B cell (primary cell): Measurements from ENCODE around the gene RAB41. TPM values are rescaled to one million over a fixed set of nuclear protein-coding genes. Genes with fewer than 3 reads are reported as not detected.
A peak's percentile ranks its signal among the peaks of the same experiment; 100 is the strongest.

Experiments
- ATAC-seq: fragments of 200-7000 bp; cut with Tn5 transposase; one replicate; pipeline ENCODE4 v1.10.0; 2021; ENCODE audit warnings: low read depth, mild to moderate bottlenecking, moderate number of reproducible peaks, moderate library complexity
- CTCF ChIA-PET: fragments of 350-600 bp; sonication (Branson Sonifier 250); formaldehyde crosslinking; loops from one replicate; lab custom pipeline; 2021; ENCODE audit warnings: antibody characterized with exemption, inconsistent platforms; lab: Charles Lee
- POLR2A ChIA-PET: fragments of 350-600 bp; sonication (Branson Sonifier 250); formaldehyde crosslinking; loops from one replicate; lab custom pipeline; 2021; ENCODE audit warnings: antibody characterized with exemption; lab: Charles Lee
- DNase-seq: peaks from one replicate; pipeline ENCODE4 v3.0.0; 2013
- H2AFZ ChIP-seq: 2 replicates; pipeline ENCODE4 v1.6.1; 2012; ENCODE audit warnings: mild to moderate bottlenecking, low read depth, low read length; ENCODE audit not compliant: insufficient read depth, poor library complexity, severe bottlenecking
- H3K27ac ChIP-seq, 2 donors: 1 replicate in 1 of 2; 2 replicates in 1 of 2; pipeline ENCODE4 v1.5.1; 2012 to 2013; ENCODE audit warnings: low read length in 2 of 2, mild to moderate bottlenecking in 2 of 2, moderate library complexity in 1 of 2
- H3K27me3 ChIP-seq, 4 experiments: fragments of 200-600 bp in 1 of 4; sonication (generic) in 1 of 4; replicated peaks in 1 of 4; 1 replicate in 2 of 4; 2 replicates in 2 of 4; pipeline versions ENCODE4 v1.6.1 to v1.7.0; 2013 to 2016; ENCODE audit warnings: low read length in 3 of 4, mild to moderate bottlenecking in 2 of 4, mixed read lengths in 1 of 4, moderate library complexity in 1 of 4; ENCODE audit not compliant: insufficient read depth in 4 of 4, control insufficient read depth in 3 of 4; ENCODE audit errors: control extremely low read depth in 1 of 4
- H3K36me3 ChIP-seq, 2 experiments: replicated peaks in 1 of 2; 1 replicate in 1 of 2; 2 replicates in 1 of 2; pipeline versions ENCODE4 v1.6.1 to v1.7.1; 2013; ENCODE audit warnings: low read length in 1 of 2; ENCODE audit not compliant: insufficient read depth in 2 of 2, control insufficient read depth in 1 of 2; ENCODE audit errors: control extremely low read depth in 1 of 2, extremely low read depth in 1 of 2
- H3K4me1 ChIP-seq, 2 donors: fragments of 200-600 bp in 1 of 2; sonication (generic) in 1 of 2; 1 replicate in 1 of 2; 2 replicates in 1 of 2; pipeline versions ENCODE4 v1.5.1 to v1.6.1; 2013 to 2017; ENCODE audit warnings: low read length in 2 of 2; ENCODE audit not compliant: control insufficient read depth in 2 of 2, insufficient read depth in 2 of 2
- H3K4me2 ChIP-seq: replicated peaks from 2 replicates; pipeline ENCODE3; 2012; ENCODE audit warnings: mild to moderate bottlenecking, low read depth, low read length; ENCODE audit not compliant: poor library complexity, severe bottlenecking
- H3K4me3 ChIP-seq, 5 experiments: fragments of 200-600 bp in 1 of 5; sonication (generic) in 1 of 5; 1 replicate in 3 of 5; 2 replicates in 2 of 5; pipeline versions ENCODE4 v1.5.1 to v1.7.0; 2011 to 2016; ENCODE audit warnings: low read length in 4 of 5, mild to moderate bottlenecking in 4 of 5, low read depth in 2 of 5, control low read depth in 1 of 5, moderate library complexity in 1 of 5; ENCODE audit not compliant: insufficient read depth in 1 of 5; ENCODE audit errors: control extremely low read depth in 1 of 5, extremely low read depth in 1 of 5
- H3K79me2 ChIP-seq: fragments of 200-600 bp; sonication (generic); one replicate; pipeline ENCODE4 v1.6.0; 2016; ENCODE audit warnings: low read length; ENCODE audit not compliant: control insufficient read depth, insufficient read depth
- H3K9ac ChIP-seq: fragments of 200-600 bp; sonication (generic); 2 replicates; pipeline ENCODE4 v1.6.1; 2017; ENCODE audit warnings: mild to moderate bottlenecking, low read length, moderate library complexity
- H3K9me3 ChIP-seq, 3 donors: one replicate each; pipeline versions ENCODE4 v1.6.1 to v1.7.1; 2013; ENCODE audit warnings: low read length in 2 of 3; ENCODE audit not compliant: control insufficient read depth in 2 of 3, insufficient read depth in 1 of 3; ENCODE audit errors: control extremely low read depth in 1 of 3
- H4K20me1 ChIP-seq: 2 replicates; pipeline ENCODE4 v1.6.0; 2012; ENCODE audit warnings: mild to moderate bottlenecking, low read length; ENCODE audit not compliant: insufficient read depth, control insufficient read depth, poor library complexity, severe bottlenecking
- H3K27ac Mint-ChIP-seq: one replicate; pipeline ENCODE4 v1.8.0; 2021; ENCODE audit warnings: mixed read lengths
- H3K27me3 Mint-ChIP-seq: one replicate; pipeline ENCODE4 v1.8.0; 2021; ENCODE audit warnings: mixed read lengths
- H3K4me1 Mint-ChIP-seq: one replicate; pipeline ENCODE4 v1.8.0; 2021; ENCODE audit warnings: mixed read lengths
- H3K4me3 Mint-ChIP-seq: one replicate; pipeline ENCODE4 v1.8.0; 2021; ENCODE audit warnings: mixed read lengths
- H3K9me3 Mint-ChIP-seq: one replicate; pipeline ENCODE4 v1.8.0; 2022; ENCODE audit warnings: mixed read lengths; ENCODE audit not compliant: insufficient read depth
- CTCF ChIP-seq: fragments of 200-600 bp; IDR thresholded peaks from one replicate; pipeline ENCODE4 v1.8.0; 2022; ENCODE audit warnings: antibody characterized with exemption, mild to moderate bottlenecking
- EZH2 ChIP-seq: IDR thresholded peaks from 2 replicates; pipeline ENCODE4 v1.6.1; 2012; ENCODE audit warnings: borderline replicate concordance, low read depth, mild to moderate bottlenecking, moderate library complexity, low read length; ENCODE audit not compliant: insufficient read depth, poor library complexity, severe bottlenecking
- WGBS: methylation state at CpG from one replicate; pipeline ENCODE4 v1.1.5; 2013; ENCODE audit warnings: missing lambda C conversion rate; ENCODE audit not compliant: insufficient coverage; 5-methylcytosine and 5-hydroxymethylcytosine counted together
- intact Hi-C: fragments of 100-400 bp; cut with micrococcal nuclease; formaldehyde crosslinking; loops from one replicate; pipeline ENCODE4 v1.10.0; 2022
- polyA plus RNA-seq: library from polyadenylated mRNA; depleted of rRNA; stranded (reverse); fragments of >200 nt; gene quantifications from 2 replicates; pipeline ENCODE4 v1.2.3, GENCODE V29; 2012
- total RNA-seq, 2 donors: library from RNA; stranded (reverse); fragments of 120-200 nt in 1 of 2; gene quantifications; 1 replicate in 1 of 2; 2 replicates in 1 of 2; pipeline versions ENCODE4 v1.2.3 to v1.2.4, GENCODE V29; 2013 to 2022

RAB41 gene
- total and polyA plus RNA-seq, 2 donors (not counting 1 experiment from before 2014, with no cell fraction given) = not detected

DNA sequence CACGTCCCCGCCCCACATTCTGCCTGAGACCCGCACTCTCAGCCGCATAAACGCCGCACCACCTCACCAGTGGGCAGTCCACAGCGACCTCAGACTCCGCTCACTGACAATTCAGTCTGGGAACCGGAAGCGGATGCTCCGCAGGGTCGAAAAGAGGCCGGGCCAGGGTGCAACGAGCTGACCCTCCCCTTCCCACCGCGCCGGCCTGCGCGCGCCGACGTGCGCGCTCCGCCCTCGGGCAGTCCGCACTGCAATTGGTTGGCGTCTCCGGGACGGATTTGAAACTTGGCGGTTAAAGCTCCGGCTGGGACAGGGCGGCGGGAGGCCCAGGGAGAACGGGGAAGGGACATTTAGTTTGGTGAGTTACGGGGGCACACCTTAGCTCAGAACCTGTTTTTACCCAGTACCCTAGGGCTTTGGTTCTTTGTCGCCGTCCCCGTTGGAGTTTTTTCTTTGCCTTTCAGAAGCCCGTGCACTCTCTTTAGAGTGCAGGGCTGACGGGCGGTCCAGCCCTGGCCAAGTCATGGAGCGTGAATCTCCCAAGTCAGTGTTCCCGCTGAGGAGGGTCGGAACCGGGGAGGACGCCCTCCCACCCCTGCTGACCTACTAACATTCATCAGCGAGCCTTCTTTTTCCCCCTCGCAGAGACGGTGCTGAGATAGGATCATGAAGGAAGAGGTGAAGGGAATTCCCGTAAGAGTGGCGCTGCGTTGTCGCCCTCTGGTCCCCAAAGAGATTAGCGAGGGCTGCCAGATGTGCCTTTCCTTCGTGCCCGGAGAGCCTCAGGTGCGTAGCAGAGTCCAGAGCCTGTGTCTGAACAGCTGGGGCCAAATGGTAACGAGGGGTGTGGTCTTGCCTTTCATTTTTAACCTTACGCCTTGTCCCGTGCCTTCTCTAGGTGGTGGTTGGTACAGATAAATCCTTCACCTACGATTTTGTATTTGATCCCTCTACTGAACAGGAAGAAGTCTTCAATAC is 8.1 kb downstream of the RAB41 start, which contains the start of the genes KIF4A and PDZD11:
Gene KIF4A (plus strand): TSS at position 312 of the 978 bp plus-strand sequence. CDS start 355 bp downstream, at position 667.
Gene PDZD11 (minus strand): TSS at position 135 of the 978 bp plus-strand sequence. CDS start 586 bp downstream, outside the sequence.
- Histone ChIP-seq H3K27ac (peak within 1 kb of the TSS; percentile 33 to 53), H3K79me2 (no peaks in the 10 kb centered on the region), H3K9ac (peak within 1 kb of the TSS; percentile 73), H3K27me3 (no peaks in the 10 kb centered on the region), H3K4me1 (peaks cover 10 to 13% of the 10 kb centered on the region in 2 donors), H4K20me1 (no peaks in the 10 kb centered on the region), H3K36me3 (peaks cover 0 to 2% of the 10 kb centered on the region in 2 experiments), H2AFZ (peak within 1 kb of the TSS; percentile 77), H3K4me3 (peak within 1 kb of the TSS; percentile 45 to 75 (median 57)), H3K4me2 (peak within 1 kb of the TSS; percentile 79), H3K9me3 (no peaks in the 10 kb centered on the region)
- CTCF ChIA-PET = interaction anchor here (0.9 to 1.1 kb wide), 2 partner anchors 157 to 888 kb away, joined by 4 read pairs; partner anchors contain the start of gene IGBP1
- no peaks in the 10 kb centered on the region for H3K27me3 Mint-ChIP-seq
- H3K4me3 Mint-ChIP-seq = peak within 1 kb of the TSS; percentile 89
- peak within 1 kb of the TSS; percentile 78 for H3K27ac Mint-ChIP-seq
- no peak for TF ChIP-seq EZH2
- no peak for TF ChIP-seq CTCF
- ATAC-seq (peak; percentile 99), DNase-seq (peak; percentile 75)
- POLR2A ChIA-PET = interaction anchor here (0.6 kb wide), 1 partner anchor 183 kb away, joined by 12 read pairs; no protein-coding TSS in a partner anchor
- 0% methylated on average over 28 of the region's 62 CpGs for WGBS
- intact Hi-C loops = loop anchor here (1.0 to 10.0 kb wide), 2 partner anchors 144 to 155 kb away; partner anchors contain the start of gene IGBP1
- no peaks in the 10 kb centered on the region for H3K9me3 Mint-ChIP-seq
- H3K4me1 Mint-ChIP-seq = peaks cover 20% of the 10 kb centered on the region
